Karpas-422 (cell line): Measurements from ENCODE around the gene FXYD5. TPM values are rescaled to one million over a fixed set of nuclear protein-coding genes. Genes with fewer than 3 reads are reported as not detected.

Source experiments
- DNase-seq: peaks from one replicate; pipeline ENCODE4 v3.0.0-alpha.2; 2015
- H2AFZ ChIP-seq: fragments of 200-600 bp; sonication (generic); 2 replicates; pipeline ENCODE4 v1.6.1; 2014; ENCODE audit warnings: antibody characterized with exemption, low read length, mixed read lengths
- H3K27ac ChIP-seq: fragments of 200-600 bp; sonication (generic); 2 replicates; pipeline ENCODE4 v1.5.1; 2014; ENCODE audit warnings: mild to moderate bottlenecking, low read length, moderate library complexity
- H3K27me3 ChIP-seq: fragments of 200-600 bp; sonication (generic); 2 replicates; pipeline ENCODE4 v1.6.1; 2014; ENCODE audit warnings: low read length, mixed read lengths
- H3K36me3 ChIP-seq: fragments of 200-600 bp; sonication (generic); 2 replicates; pipeline ENCODE4 v1.6.1; 2014; ENCODE audit warnings: low read length, mixed read lengths; ENCODE audit not compliant: insufficient read depth
- H3K4me1 ChIP-seq: fragments of 200-600 bp; sonication (generic); 2 replicates; pipeline ENCODE4 v1.6.1; 2014; ENCODE audit warnings: mild to moderate bottlenecking, low read length, mixed read lengths
- H3K4me2 ChIP-seq: fragments of 200-600 bp; sonication (generic); 2 replicates; pipeline ENCODE4 v1.6.1; 2014; ENCODE audit warnings: low read length, low read depth, mild to moderate bottlenecking; ENCODE audit not compliant: poor library complexity, severe bottlenecking
- H3K4me3 ChIP-seq: fragments of 200-600 bp; sonication (generic); 2 replicates; pipeline ENCODE4 v1.5.1; 2014; ENCODE audit warnings: mild to moderate bottlenecking, antibody characterized with exemption, low read length, mixed read lengths
- H3K79me2 ChIP-seq: fragments of 200-600 bp; sonication (generic); 2 replicates; pipeline ENCODE4 v1.6.1; 2014; ENCODE audit warnings: mild to moderate bottlenecking, low read length, mixed read lengths
- H3K9ac ChIP-seq: fragments of 200-600 bp; sonication (generic); 2 replicates; pipeline ENCODE4 v1.6.0; 2014; ENCODE audit warnings: low read length
- H3K9me2 ChIP-seq: fragments of 200-600 bp; sonication (generic), shearing (Covaris generic); replicated peaks from 2 replicates; pipeline ENCODE4 v1.6.0; 2014; ENCODE audit warnings: mild to moderate bottlenecking, low read length, moderate library complexity; ENCODE audit not compliant: insufficient read depth
- H3K9me3 ChIP-seq: fragments of 300-700, 200-600 bp; sonication (generic); 2 replicates; pipeline ENCODE4 v1.6.1; 2014; ENCODE audit warnings: low read length, mixed read lengths
- H4K20me1 ChIP-seq: fragments of 200-600 bp; sonication (generic); 2 replicates; pipeline ENCODE4 v1.6.1; 2014; ENCODE audit warnings: mild to moderate bottlenecking, antibody characterized with exemption, low read length, low read depth; ENCODE audit not compliant: insufficient read depth
- total RNA-seq: library from RNA; depleted of rRNA; stranded (reverse); fragments of >200 nt; shearing (Covaris generic); gene quantifications from 2 replicates; pipeline ENCODE4 v1.2.3, GENCODE V29; 2014; ENCODE audit warnings: low replicate concordance

FXYD5 gene
- total RNA-seq, 1 experiment from 2014 or later, result 134 TPM

DNA sequence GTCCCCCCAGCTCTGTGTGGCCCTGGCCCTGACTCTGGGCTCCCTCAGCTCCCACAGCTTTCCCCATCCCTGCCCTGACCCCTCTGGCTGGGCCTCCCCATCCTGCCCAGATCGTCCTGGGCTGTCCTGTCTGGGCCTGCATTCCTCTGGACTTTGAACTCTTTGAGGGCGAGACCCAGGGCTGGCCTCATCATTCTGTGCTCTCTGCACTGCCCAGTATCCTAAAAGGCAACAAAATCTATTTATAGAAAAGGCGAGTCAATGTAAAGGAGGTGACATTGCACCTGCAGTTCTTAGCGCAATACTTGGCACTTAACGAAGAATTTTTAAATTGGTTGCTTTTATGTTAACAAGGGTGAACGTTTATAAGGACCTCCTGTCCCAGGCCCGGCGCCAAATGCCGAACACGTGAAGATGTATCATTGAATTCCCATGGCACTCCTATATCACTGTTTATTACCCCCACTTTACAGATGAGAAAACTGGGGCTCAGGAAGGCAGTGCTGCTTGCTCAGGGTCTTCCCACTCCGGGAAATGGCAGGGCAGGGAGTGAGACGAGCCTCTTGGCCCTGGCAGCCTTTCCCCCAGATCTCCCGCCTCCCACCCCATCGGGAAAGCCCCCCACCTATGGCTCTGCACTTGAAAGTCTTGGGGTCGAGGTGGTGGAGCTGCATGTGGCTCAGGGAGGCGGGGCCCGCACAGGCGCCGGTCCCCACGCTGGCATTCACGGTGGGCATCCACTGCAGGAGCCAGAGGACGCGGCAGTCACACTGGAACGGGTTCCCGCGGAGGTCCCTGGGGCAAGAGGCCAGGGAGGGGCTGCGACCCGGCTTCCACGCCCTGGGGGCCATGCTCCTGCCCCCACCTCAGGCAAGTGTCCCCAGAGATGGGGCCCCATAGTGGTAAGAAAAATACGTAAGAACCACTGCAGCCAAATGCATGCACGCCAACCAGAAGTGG, 23.5 kb upstream of the FXYD5 start:
- H3K27me3 ChIP-seq, result no peaks in the 10 kb centered on the region
- no peaks in the 10 kb centered on the region for H3K4me1 ChIP-seq
- no peaks in the 10 kb centered on the region for H3K9me2 ChIP-seq
- H3K4me2 ChIP-seq, result no peak overlapping the region
- H3K4me3 ChIP-seq, result no peak overlapping the region
- H3K79me2 ChIP-seq, result no peaks in the 10 kb centered on the region
- no peak overlapping the region for H3K9ac ChIP-seq
- H2AFZ ChIP-seq, result no peak overlapping the region
- DNase-seq, result no peak
- no peaks in the 10 kb centered on the region for H3K36me3 ChIP-seq
- no peaks in the 10 kb centered on the region for H3K9me3 ChIP-seq
- H4K20me1 ChIP-seq, result no peaks in the 10 kb centered on the region
- no peak overlapping the region for H3K27ac ChIP-seq

DNA sequence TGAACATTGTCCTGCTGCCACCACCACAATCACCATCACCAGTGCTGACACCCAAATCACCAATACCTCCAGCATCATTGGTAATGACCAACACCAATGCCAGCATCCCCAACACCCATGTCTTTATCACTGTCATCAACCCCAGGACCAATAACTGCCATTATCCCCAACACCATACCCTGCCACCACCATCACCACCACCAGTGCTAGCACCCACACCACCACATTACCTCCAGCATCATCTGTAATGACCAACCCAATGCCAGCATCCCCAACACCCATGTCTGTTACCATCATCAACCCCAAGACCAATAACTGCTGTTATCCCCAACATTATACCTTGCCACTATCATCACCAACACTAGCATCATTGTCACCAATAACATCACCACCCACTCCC, 22.3 kb upstream of the FXYD5 start:
- no peak overlapping the region for H3K9ac ChIP-seq
- no peak overlapping the region for H2AFZ ChIP-seq

GRCh38 chr19:35133826-35134225, 20.7 kb upstream of the FXYD5 start:
- DNase-seq, result no peak
- Histone ChIP-seq H3K9me2 (no peaks in the 10 kb centered on the region), H3K9ac (no peak overlapping the region), H3K4me2 (no peak overlapping the region), H3K79me2 (no peaks in the 10 kb centered on the region), H3K27me3 (no peaks in the 10 kb centered on the region), H2AFZ (no peak overlapping the region), H3K4me3 (no peak overlapping the region), H3K4me1 (no peaks in the 10 kb centered on the region), H4K20me1 (no peaks in the 10 kb centered on the region), H3K36me3 (no peaks in the 10 kb centered on the region), H3K27ac (no peak overlapping the region), H3K9me3 (no peaks in the 10 kb centered on the region)

More for the DNA sequence above, 22.3 kb upstream of the FXYD5 start:
- H3K9me2 ChIP-seq, result no peaks in the 10 kb centered on the region
- no peak overlapping the region for H3K27ac ChIP-seq
- H3K4me1 ChIP-seq, result no peaks in the 10 kb centered on the region
- DNase-seq, result no peak
- no peaks in the 10 kb centered on the region for H3K9me3 ChIP-seq
- H4K20me1 ChIP-seq, result no peaks in the 10 kb centered on the region
- H3K27me3 ChIP-seq, result no peaks in the 10 kb centered on the region
- H3K79me2 ChIP-seq, result no peaks in the 10 kb centered on the region
- no peaks in the 10 kb centered on the region for H3K36me3 ChIP-seq
- H3K4me3 ChIP-seq, result no peak overlapping the region
- no peak overlapping the region for H3K4me2 ChIP-seq

DNA sequence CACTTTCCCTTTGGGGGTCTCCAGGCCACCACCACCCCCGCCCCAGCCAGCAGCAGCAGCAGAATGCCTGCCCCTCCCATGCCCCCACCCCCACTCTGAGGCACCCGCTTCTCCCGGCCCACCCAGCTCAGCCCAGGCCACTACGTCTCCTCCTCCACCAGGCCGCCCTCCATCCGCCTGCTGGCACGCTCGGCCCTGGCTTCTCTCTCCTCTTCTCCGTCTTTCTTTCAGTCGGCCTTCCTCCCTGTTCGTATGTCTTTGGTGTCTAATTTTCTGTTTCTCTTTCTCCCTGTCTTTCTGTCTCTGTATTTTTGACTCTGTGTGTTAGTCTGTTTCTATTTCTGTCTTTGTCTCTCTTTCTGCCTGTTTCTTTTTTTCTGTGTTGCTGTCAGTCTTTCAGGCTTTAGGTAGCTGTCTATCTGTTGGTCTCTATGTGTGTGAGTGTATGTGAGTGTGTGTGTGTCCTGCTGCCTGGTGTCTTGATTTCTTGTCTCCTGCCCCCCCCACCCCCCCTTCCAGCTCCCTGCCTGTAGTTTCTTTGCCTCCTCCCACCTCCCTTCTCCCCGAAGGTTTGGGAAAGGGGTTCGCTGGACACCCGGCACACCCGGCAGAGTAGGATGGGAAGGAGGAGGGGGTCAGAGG, 19.8 kb upstream of the FXYD5 start, which contains the start of gene LGI4:
LGI4 (minus strand) TSS at position 459 of the 642 bp plus-strand sequence; CDS start at position 80, 379 bp downstream.
- no peaks in the 10 kb centered on the region for H3K27me3 ChIP-seq
- H3K9me3 ChIP-seq, result no peaks in the 10 kb centered on the region
- DNase-seq, result no peak
- H3K27ac ChIP-seq, result no peak within 1 kb of the TSS
- H3K79me2 ChIP-seq, result no peaks in the 10 kb centered on the region
- no peaks in the 10 kb centered on the region for H3K36me3 ChIP-seq
- H3K4me3 ChIP-seq, result no peak within 1 kb of the TSS
- no peak within 1 kb of the TSS for H3K4me2 ChIP-seq
- H2AFZ ChIP-seq, result no peak within 1 kb of the TSS
- no peaks in the 10 kb centered on the region for H3K9me2 ChIP-seq
- H3K9ac ChIP-seq, result no peak within 1 kb of the TSS
- H3K4me1 ChIP-seq, result no peaks in the 10 kb centered on the region
- no peaks in the 10 kb centered on the region for H4K20me1 ChIP-seq

- Histone ChIP-seq H3K4me2 (no peak overlapping the region), H3K79me2 (no peaks in the 10 kb centered on the region), H4K20me1 (no peaks in the 10 kb centered on the region), H3K9me3 (no peaks in the 10 kb centered on the region), H3K9ac (no peak overlapping the region), H3K27ac (no peak overlapping the region), H3K4me1 (no peaks in the 10 kb centered on the region), H3K4me3 (no peak overlapping the region), H3K27me3 (no peaks in the 10 kb centered on the region), H2AFZ (no peak overlapping the region), H3K36me3 (no peaks in the 10 kb centered on the region), H3K9me2 (no peaks in the 10 kb centered on the region)
- peak; percentile 90 for DNase-seq
Measured at GRCh38 chr19:35135389-35135909, 19.1 kb upstream of the FXYD5 start.

DNA sequence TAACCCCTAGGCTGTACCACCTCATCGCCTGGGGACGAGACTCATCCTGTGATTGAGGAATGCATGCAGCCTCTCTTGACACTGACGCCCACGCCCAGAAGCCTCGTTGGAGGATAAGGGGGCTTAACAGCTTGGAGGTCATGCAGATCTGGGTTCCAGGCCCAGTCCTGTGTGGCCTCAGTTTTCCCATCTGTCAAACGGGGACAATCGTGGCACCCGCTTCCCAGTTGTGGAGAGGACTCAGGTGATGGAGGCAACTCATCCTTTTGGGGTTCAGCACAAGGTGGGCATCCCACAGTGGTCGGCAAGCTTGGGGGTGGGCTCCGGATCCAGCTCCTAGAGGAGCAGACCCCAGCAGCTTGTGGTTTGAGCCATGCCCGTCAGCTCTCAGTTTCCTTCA, 18.3 kb upstream of the FXYD5 start:
- no peaks in the 10 kb centered on the region for H3K9me2 ChIP-seq
- H3K4me1 ChIP-seq, result peaks cover 4% of the 10 kb centered on the region
- H3K36me3 ChIP-seq, result no peaks in the 10 kb centered on the region
- no peak overlapping the region for H3K4me3 ChIP-seq
- no peaks in the 10 kb centered on the region for H3K79me2 ChIP-seq
- H3K4me2 ChIP-seq, result no peak overlapping the region
- H3K9ac ChIP-seq, result no peak overlapping the region
- H3K9me3 ChIP-seq, result no peaks in the 10 kb centered on the region
- no peak overlapping the region for H2AFZ ChIP-seq
- no peak for DNase-seq
- H3K27ac ChIP-seq, result no peak overlapping the region
- no peaks in the 10 kb centered on the region for H3K27me3 ChIP-seq
- no peaks in the 10 kb centered on the region for H4K20me1 ChIP-seq

DNA sequence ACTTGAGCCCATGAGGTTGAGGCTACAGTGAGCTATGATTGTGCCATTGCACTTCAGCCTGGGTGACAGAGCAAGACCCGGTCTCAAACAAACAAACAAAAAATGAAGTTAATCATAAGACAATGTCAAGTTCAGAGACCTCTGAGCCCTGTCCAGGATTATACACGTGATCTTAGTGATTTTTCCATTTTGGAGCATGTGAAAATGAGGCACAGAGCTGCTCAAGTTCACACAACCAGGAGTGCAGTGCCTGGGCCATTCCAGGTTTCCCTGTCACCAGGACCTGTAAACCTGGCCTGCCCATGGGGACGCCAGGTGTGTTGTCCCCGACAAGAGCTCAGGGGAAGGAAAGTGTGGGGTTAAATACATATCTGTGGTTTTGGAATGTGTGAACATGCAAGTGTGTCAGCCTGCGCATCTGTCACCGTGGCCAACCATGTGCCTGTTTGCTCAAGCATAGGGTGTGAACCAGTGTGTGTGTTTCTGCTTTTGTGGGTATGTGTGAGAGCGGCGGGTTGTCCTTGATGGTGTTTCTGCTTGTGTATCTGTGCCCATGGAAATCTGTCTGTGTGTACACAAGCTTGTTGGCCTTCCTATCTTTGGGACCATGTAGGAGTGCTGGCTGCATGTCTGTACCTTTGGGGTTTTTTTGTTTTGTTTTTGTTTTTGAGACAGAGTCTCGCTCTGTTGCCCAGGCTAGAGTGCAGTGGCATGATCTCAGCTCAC, 17.4 kb upstream of the FXYD5 start:
- no peak overlapping the region for H3K27ac ChIP-seq
- no peaks in the 10 kb centered on the region for H3K79me2 ChIP-seq
- no peaks in the 10 kb centered on the region for H3K9me2 ChIP-seq
- no peaks in the 10 kb centered on the region for H4K20me1 ChIP-seq
- H3K4me3 ChIP-seq, result no peak overlapping the region
- no peaks in the 10 kb centered on the region for H3K27me3 ChIP-seq
- H3K36me3 ChIP-seq, result no peaks in the 10 kb centered on the region
- peaks cover 12% of the 10 kb centered on the region for H3K4me1 ChIP-seq
- DNase-seq, result no peak
- H2AFZ ChIP-seq, result no peak overlapping the region
- H3K9me3 ChIP-seq, result no peaks in the 10 kb centered on the region
- H3K9ac ChIP-seq, result no peak overlapping the region
- H3K4me2 ChIP-seq, result no peak overlapping the region
